SJSA1 (cell line): Measurements from ENCODE around the gene TANGO2. TPM values are rescaled to one million over a fixed set of nuclear protein-coding genes. Genes with fewer than 3 reads are reported as not detected.

Experiments
- DNase-seq, 2 experiments: peaks; one replicate each; pipeline ENCODE4 v3.0.0-alpha.2; 2015 to 2020; ENCODE audit warnings: low spot score in 2 of 2, low read depth in 1 of 2
- H3K27ac ChIP-seq: fragments of 250-450 bp; sonication (Bioruptor Pico); 2 replicates; pipeline ENCODE4 v1.5.1; 2020; ENCODE audit warnings: mild to moderate bottlenecking, moderate library complexity
- H3K27me3 ChIP-seq: fragments of 250-450 bp; sonication (Bioruptor Pico); replicated peaks from 2 replicates; pipeline ENCODE4 v1.5.1; 2020; ENCODE audit warnings: mild to moderate bottlenecking, moderate library complexity
- H3K36me3 ChIP-seq: fragments of 250-450 bp; sonication (Bioruptor Pico); 2 replicates; pipeline ENCODE4 v1.5.1; 2020; ENCODE audit warnings: mild to moderate bottlenecking
- H3K4me1 ChIP-seq: fragments of 250-450 bp; sonication (Bioruptor Pico); replicated peaks from 2 replicates; pipeline ENCODE4 v1.6.1; 2021; ENCODE audit warnings: mild to moderate bottlenecking
- H3K4me3 ChIP-seq: fragments of 250-450 bp; sonication (Bioruptor Pico); 2 replicates; pipeline ENCODE4 v1.5.1; 2020; ENCODE audit warnings: mild to moderate bottlenecking
- H3K9me3 ChIP-seq: fragments of 250-450 bp; sonication (Bioruptor Pico); replicated peaks from 2 replicates; pipeline ENCODE4 v1.5.1; 2020; ENCODE audit warnings: mild to moderate bottlenecking
- total RNA-seq: library from RNA; depleted of rRNA; stranded (reverse); fragments of >200 nt; shearing (Covaris generic); gene quantifications from 2 replicates; pipeline ENCODE4 v1.2.3, GENCODE V29; 2014

The TANGO2 gene
- total RNA-seq, 1 experiment from 2014 or later, result 36.9 TPM

- no peak overlapping the region for H3K4me3 ChIP-seq
- H3K36me3 ChIP-seq, result peaks cover 96% of the 10 kb centered on the region
- no peak overlapping the region for H3K27ac ChIP-seq
- H3K9me3 ChIP-seq, result no peaks in the 10 kb centered on the region
- DNase-seq, result no peak
- H3K27me3 ChIP-seq, result no peaks in the 10 kb centered on the region
- H3K4me1 ChIP-seq, result peaks cover 18% of the 10 kb centered on the region
Measured at GRCh38 chr22:20084547-20085413, 63.9 kb downstream of the TANGO2 start.

GRCh38 chr22:20085651-20086050, 64.7 kb downstream of the TANGO2 start:
- Histone ChIP-seq H3K4me1 (peaks cover 18% of the 10 kb centered on the region), H3K4me3 (no peak overlapping the region), H3K9me3 (no peaks in the 10 kb centered on the region), H3K27ac (no peak overlapping the region), H3K27me3 (no peaks in the 10 kb centered on the region), H3K36me3 (peaks cover 99% of the 10 kb centered on the region)
- no peak for DNase-seq

DNA sequence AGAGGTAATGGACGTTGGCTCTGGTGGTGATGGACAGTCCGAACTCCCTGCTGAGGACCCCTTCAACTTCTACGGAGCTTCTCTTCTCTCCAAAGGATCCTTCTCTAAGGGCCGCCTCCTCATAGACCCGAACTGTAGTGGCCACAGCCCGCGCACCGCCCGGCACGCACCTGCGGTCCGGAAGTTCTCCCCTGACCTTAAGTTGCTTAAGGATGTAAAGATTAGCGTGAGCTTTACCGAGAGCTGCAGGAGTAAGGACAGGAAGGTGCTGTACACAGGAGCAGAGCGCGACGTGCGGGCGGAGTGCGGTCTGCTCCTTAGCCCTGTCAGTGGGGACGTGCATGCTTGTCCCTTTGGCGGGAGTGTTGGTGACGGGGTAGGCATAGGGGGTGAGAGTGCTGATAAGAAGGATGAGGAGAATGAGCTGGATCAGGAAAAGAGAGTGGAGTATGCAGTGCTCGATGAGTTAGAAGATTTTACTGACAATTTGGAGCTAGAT, 65.2 kb downstream of the TANGO2 start:
- DNase-seq, result no peak
- Histone ChIP-seq H3K36me3 (peaks cover 99% of the 10 kb centered on the region), H3K4me3 (no peak overlapping the region), H3K27me3 (no peaks in the 10 kb centered on the region), H3K27ac (no peak overlapping the region), H3K9me3 (no peaks in the 10 kb centered on the region), H3K4me1 (peaks cover 17% of the 10 kb centered on the region)

GRCh38 chr22:20086763-20087162, 65.9 kb downstream of the TANGO2 start:
- DNase-seq, result no peak
- Histone ChIP-seq H3K36me3 (peaks cover 99% of the 10 kb centered on the region), H3K27me3 (no peaks in the 10 kb centered on the region)

DNA sequence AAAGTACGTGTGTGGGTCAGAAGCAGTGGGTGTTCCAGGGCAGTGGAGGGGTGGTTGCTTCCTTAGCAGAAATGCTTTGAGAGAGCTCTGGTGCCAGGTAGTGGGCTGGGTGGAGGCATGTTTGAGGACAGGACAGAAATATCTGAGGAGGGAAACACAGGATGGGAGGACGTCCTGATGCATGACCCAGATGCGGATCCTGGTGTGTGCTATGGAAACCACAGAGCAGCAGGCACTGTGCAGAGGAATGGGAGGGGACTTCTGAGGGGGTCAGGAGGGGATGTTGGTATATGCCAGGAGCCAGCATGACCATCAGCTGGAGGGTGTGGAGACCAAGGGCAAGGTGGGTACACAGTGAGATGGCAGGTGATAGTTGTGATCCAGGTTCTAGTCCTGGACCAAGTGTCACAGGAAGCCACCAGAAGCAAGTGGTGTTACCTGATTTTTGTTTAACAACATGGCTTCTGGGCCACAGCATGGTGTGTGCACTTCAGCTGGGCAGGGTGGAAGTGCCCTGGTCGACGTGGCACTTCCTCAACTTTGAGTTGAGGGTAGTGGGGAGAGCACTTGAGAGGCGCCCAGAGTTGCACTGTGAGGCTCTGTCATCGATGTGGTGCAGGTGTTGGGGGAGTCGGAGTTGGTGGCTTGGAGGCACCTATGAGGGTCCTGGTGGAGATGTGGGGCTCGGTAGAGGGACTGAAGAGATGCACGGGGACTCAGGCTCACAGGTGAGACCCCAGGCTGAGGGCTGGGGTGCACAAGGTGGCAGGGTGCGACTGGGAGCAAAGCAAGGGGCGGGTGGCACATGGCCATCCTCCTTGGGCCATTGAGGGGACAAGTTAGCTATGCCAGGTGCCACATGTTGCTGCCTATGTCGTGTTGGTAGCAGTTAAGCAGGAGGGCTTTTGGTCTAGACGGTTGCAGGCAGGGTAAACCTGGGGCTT, 66.7 kb downstream of the TANGO2 start:
- H3K27me3 ChIP-seq, result no peaks in the 10 kb centered on the region
- H3K4me1 ChIP-seq, result peaks cover 4% of the 10 kb centered on the region; the same call in 1 of the 2 replicates
- no peaks in the 10 kb centered on the region for H3K9me3 ChIP-seq
- DNase-seq, result no peak
- H3K36me3 ChIP-seq, result peaks cover 99% of the 10 kb centered on the region
- H3K4me3 ChIP-seq, result no peak overlapping the region
- H3K27ac ChIP-seq, result no peak overlapping the region

More at GRCh38 chr22:20086763-20087162, 65.9 kb downstream of the TANGO2 start:
- H3K4me1 ChIP-seq, result peaks cover 11% of the 10 kb centered on the region
- no peak overlapping the region for H3K4me3 ChIP-seq
- H3K9me3 ChIP-seq, result no peaks in the 10 kb centered on the region
- no peak overlapping the region for H3K27ac ChIP-seq

- H3K36me3 ChIP-seq, result peaks cover 99% of the 10 kb centered on the region
- H3K4me3 ChIP-seq, result no peak overlapping the region
- H3K4me1 ChIP-seq, result no peaks in the 10 kb centered on the region
- H3K9me3 ChIP-seq, result no peaks in the 10 kb centered on the region
- H3K27me3 ChIP-seq, result no peaks in the 10 kb centered on the region
- DNase-seq, result no peak
- H3K27ac ChIP-seq, result no peak overlapping the region
Measured at GRCh38 chr22:20088263-20088648, 67.3 kb downstream of the TANGO2 start.

DNA sequence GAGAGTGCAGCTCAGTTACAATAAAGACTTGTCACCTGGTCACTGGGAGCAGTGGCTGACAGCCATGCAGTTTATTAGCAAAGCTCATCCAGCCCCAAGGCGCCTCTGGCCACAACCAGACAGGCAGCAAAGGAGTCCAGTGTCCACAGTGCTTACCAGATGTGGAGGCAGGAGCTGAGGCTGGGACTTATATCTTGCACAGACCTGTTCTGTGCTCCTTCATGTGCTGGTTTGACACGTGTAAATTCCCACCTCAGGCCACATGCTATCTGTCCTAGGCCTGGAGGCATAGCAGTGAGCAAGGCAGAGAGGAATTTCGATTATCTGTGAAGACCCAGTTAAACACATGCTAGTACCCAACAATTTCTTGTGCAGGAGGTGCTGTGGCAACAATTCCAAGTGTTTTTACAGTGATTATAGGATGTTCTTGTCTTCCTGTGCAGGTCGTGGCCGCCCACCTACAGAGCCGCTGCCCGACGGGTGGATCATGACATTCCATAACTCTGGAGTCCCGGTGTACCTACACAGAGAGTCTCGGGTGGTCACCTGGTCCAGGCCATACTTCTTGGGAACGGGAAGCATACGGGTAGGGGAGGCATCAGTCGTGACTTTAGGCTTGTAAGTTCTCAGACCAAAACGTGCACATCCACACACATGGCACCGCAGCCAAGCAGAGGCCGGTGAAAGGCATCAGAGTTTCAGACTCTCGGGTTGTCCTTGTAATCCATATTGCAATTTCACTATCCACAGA, 68.5 kb downstream of the TANGO2 start:
- no peak for DNase-seq
- no peaks in the 10 kb centered on the region for H3K9me3 ChIP-seq
- H3K27me3 ChIP-seq, result no peaks in the 10 kb centered on the region
- H3K36me3 ChIP-seq, result peaks cover 100% of the 10 kb centered on the region
- no peak overlapping the region for H3K27ac ChIP-seq
- H3K4me3 ChIP-seq, result no peak overlapping the region
- H3K4me1 ChIP-seq, result no peaks in the 10 kb centered on the region

DNA sequence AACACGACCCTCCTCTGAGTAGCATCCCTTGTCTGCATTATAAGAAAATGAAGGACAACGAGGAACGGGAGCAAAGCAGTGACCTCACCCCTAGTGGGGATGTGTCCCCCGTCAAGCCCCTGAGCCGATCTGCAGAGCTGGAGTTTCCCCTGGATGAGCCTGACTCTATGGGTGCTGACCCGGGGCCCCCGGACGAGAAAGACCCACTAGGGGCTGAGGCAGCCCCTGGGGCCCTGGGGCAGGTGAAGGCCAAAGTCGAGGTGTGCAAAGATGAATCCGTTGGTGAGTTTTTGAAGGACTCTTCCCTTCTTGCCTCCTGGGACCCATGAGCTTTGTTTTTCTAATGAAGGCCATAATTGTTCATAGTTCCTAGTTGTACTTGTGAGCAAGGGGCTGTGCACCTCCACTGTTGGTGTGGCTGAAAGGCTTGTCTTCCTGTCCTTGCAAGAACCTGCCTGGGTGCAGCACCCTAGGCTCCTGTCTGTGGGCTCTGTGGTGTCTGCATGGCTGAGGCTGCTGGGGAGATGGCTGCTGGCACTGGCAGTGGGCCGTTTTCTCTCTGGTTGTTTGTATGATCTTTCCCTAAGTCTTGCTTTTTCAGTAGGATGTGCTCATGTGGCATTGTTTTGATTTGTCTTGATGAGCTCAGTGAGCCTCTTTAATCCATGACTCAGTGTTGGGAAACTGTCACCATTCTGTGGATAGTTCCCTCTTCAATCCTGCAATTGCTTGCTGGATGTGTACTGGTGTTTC, 69.2 kb downstream of the TANGO2 start:
- H3K27ac ChIP-seq, result no peak overlapping the region
- H3K36me3 ChIP-seq, result peaks cover 100% of the 10 kb centered on the region
- no peak for DNase-seq
- H3K4me1 ChIP-seq, result no peaks in the 10 kb centered on the region
- no peaks in the 10 kb centered on the region for H3K27me3 ChIP-seq
- H3K9me3 ChIP-seq, result no peaks in the 10 kb centered on the region
- H3K4me3 ChIP-seq, result no peak overlapping the region

GRCh38 chr22:20090730-20091240, 69.9 kb downstream of the TANGO2 start:
- Histone ChIP-seq H3K27ac (no peak overlapping the region), H3K36me3 (peaks cover 100% of the 10 kb centered on the region), H3K9me3 (no peaks in the 10 kb centered on the region; the same call in 1 of the 2 replicates), H3K4me1 (no peaks in the 10 kb centered on the region), H3K4me3 (no peak overlapping the region), H3K27me3 (no peaks in the 10 kb centered on the region)
- no peak for DNase-seq

DNA sequence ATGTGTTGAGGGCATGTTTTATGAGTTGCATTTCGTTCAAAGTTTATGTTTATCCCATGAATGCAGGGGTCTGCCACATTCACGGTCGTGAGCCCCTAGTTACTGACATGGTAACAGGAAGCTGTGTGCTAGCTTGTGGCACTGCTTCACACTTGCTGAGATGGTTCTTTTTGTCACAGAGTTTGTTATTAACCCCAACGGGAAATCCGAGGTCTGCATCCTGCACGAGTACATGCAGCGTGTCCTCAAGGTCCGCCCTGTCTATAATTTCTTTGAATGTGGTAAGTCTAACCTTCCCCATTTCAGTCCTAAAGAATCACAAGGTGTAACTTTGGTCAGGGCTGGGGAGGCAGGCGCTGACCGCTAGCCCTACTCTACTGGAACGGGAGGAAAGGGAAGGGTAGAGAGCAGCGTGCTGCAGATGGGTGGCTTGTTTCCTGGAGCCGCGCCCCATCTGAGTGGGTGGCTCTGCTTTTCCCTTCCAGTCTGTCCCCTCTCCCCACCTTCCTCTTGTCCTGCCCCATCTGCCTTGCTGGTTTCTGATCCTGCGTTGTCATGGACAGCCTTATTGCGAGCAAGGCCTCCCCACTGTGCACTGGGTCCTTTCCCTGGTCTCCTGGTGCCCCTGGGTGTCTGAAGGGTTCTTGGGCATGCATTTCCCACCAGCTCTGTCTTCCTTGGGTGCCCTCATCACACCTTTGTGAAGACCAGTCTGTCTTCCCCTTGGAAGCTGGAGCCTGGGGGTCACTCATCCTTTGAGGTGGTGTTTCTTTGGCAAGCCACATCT, 71.0 kb downstream of the TANGO2 start:
- no peak for DNase-seq
- Histone ChIP-seq H3K9me3 (no peaks in the 10 kb centered on the region; the same call in 1 of the 2 replicates), H3K36me3 (peaks cover 100% of the 10 kb centered on the region), H3K27ac (no peak overlapping the region), H3K4me1 (no peaks in the 10 kb centered on the region), H3K27me3 (no peaks in the 10 kb centered on the region), H3K4me3 (no peak overlapping the region)

GRCh38 chr22:20092477-20092854, 71.6 kb downstream of the TANGO2 start:
- DNase-seq, result no peak
- Histone ChIP-seq H3K4me1 (no peaks in the 10 kb centered on the region), H3K27me3 (no peaks in the 10 kb centered on the region), H3K4me3 (no peak overlapping the region), H3K36me3 (peaks cover 100% of the 10 kb centered on the region), H3K27ac (no peak overlapping the region), H3K9me3 (no peaks in the 10 kb centered on the region; the same call in 1 of the 2 replicates)
